Vagina (tissue), 2 donors: ENCODE data around the gene KCND2.

Source experiments
- POLR2A ChIP-seq, 2 donors: fragments of 450-650 bp; IDR thresholded peaks; one replicate each; pipeline ENCODE4 v1.6.1; 2017; ENCODE audit warnings: antibody characterized with exemption in 2 of 2, mild to moderate bottlenecking in 2 of 2, moderate library complexity in 2 of 2
- POLR2AphosphoS5 ChIP-seq, 2 donors: sonication (generic); formaldehyde crosslinking; IDR thresholded peaks; one replicate each; pipeline ENCODE4 v1.9.0; 2017; ENCODE audit warnings: antibody characterized with exemption in 2 of 2, mild to moderate bottlenecking in 2 of 2, low read depth in 1 of 2; ENCODE audit not compliant: insufficient read depth in 1 of 2
- TF ChIP-seq, protein P1 (sequence below), 3 experiments: fragments of 450-650 bp in 2 of 3; fragments of 200-600 bp in 1 of 3; sonication (generic) in 1 of 3; IDR thresholded peaks; one replicate each; pipeline ENCODE4 v1.5.1; 2017 to 2019; ENCODE audit warnings: antibody characterized with exemption in 3 of 3, mild to moderate bottlenecking in 2 of 3, moderate library complexity in 2 of 3

DNA sequence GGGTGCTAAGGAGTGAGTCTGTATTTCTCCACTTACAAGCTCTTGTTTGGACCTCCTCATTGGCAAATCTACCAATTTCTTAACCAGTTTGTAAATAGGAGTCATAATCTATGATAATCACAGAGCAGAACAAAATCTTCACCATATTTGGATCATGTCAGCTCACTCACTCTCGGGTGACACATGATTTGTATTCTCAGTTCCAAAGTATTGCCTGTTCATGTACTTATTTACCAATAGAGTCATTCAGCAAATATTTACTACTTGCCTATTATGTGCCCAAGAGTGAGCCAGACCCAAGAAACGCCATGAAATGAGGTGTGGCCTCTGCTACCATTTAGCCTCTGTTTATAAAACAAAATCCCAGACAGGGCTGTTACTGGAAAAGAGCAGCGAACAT is 470.2 kb downstream of the KCND2 start:
- TF ChIP-seq, protein P1, sequence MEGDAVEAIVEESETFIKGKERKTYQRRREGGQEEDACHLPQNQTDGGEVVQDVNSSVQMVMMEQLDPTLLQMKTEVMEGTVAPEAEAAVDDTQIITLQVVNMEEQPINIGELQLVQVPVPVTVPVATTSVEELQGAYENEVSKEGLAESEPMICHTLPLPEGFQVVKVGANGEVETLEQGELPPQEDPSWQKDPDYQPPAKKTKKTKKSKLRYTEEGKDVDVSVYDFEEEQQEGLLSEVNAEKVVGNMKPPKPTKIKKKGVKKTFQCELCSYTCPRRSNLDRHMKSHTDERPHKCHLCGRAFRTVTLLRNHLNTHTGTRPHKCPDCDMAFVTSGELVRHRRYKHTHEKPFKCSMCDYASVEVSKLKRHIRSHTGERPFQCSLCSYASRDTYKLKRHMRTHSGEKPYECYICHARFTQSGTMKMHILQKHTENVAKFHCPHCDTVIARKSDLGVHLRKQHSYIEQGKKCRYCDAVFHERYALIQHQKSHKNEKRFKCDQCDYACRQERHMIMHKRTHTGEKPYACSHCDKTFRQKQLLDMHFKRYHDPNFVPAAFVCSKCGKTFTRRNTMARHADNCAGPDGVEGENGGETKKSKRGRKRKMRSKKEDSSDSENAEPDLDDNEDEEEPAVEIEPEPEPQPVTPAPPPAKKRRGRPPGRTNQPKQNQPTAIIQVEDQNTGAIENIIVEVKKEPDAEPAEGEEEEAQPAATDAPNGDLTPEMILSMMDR (IDR thresholded peaks at IDR 0.05): no peak
- TF ChIP-seq POLR2AphosphoS5 (IDR thresholded peaks at IDR 0.05; ENCODE audit: insufficient read depth in 1 of 2, low read depth in 1 of 2) (no peak), POLR2A (IDR thresholded peaks at IDR 0.05) (no peak)
